ENCODE measurements around the gene LRFN2. TPM values are rescaled to one million over a fixed set of nuclear protein-coding genes. Genes with fewer than 3 reads are reported as not detected.

Gene LRFN2
- total and polyA plus RNA-seq, 2 of the 8 experiments (the other 6 are each of a cell fraction or from before 2014, with no cell fraction given), result 2.3 TPM

GRCh38 chr6:40466986-40467539, 120.1 kb downstream of the LRFN2 start:
- no peak for TF ChIP-seq CREB1 (IDR thresholded peaks at IDR 0.05)
- no peak for TF ChIP-seq KDM5A (IDR thresholded peaks at IDR 0.05; ENCODE audit: low read length)
- TF ChIP-seq TEAD4 (IDR thresholded peaks at IDR 0.05; ENCODE audit: low read depth, low read length), result no peak
- TF ChIP-seq KDM1A (IDR thresholded peaks at IDR 0.05; ENCODE audit: borderline replicate concordance, low read length), result no peak
- TF ChIP-seq YY1 (IDR thresholded peaks at IDR 0.05; ENCODE audit: low read depth, low read length), result no peak
- TF ChIP-seq JUN (IDR thresholded peaks at IDR 0.05; ENCODE audit: low read depth, low read length), result no peak
- no peak for TF ChIP-seq SP2 (IDR thresholded peaks at IDR 0.05; ENCODE audit: low read length)
- TF ChIP-seq EP300 (IDR thresholded peaks at IDR 0.05; ENCODE audit: borderline replicate concordance in 1 of 2, low read depth in 2 of 2, low read length in 2 of 2), result no peak
- TF ChIP-seq HDAC6 (IDR thresholded peaks at IDR 0.05; ENCODE audit: low read depth, low read length), result no peak
- TF ChIP-seq BCL11A (IDR thresholded peaks at IDR 0.05; ENCODE audit: low read depth in 2 of 2, low read length in 2 of 2), result no peak
- no peak for TF ChIP-seq CHD2 (IDR thresholded peaks at IDR 0.05; ENCODE audit: low read length)
- no peaks in the 10 kb centered on the region; a peak in 4 of 7 replicates for H3K27me3 ChIP-seq (replicated peaks in 1 of 4; ENCODE audit: control insufficient read depth in 3 of 4, extremely low read depth in 1 of 4, insufficient read depth in 3 of 4, low read length in 3 of 4)
- no peak overlapping the region for H3K18ac ChIP-seq (ENCODE audit: extremely low read depth, low read length)
- no peak overlapping the region for H2BK20ac ChIP-seq (ENCODE audit: low read length)
- no peak overlapping the region for H3K4me2 ChIP-seq (ENCODE audit: insufficient read depth in 1 of 2, low read depth in 2 of 2, low read length in 2 of 2)
- no peak overlapping the region for H3K9ac ChIP-seq (replicated peaks in 1 of 4; ENCODE audit: extremely low read depth in 1 of 4, low read depth in 3 of 4, low read length in 3 of 4)
- H2BK5ac ChIP-seq (ENCODE audit: low read depth, low read length), result no peak overlapping the region
- ChIA-PET CTCF (ENCODE audit: partially characterized antibody) (interaction anchor here (0.6 kb wide), 1 partner anchor 161 kb away, joined by 4 read pairs; no protein-coding TSS in a partner anchor), POLR2A (ENCODE audit: partially characterized antibody) (no interaction called here)
- H2BK12ac ChIP-seq (ENCODE audit: low read depth, low read length), result no peak overlapping the region
- H3K4me3 ChIP-seq (ENCODE audit: extremely low read depth in 1 of 4, insufficient read depth in 2 of 4, low read depth in 3 of 4, low read length in 4 of 4), result no peak overlapping the region
- no peaks in the 10 kb centered on the region for H4K20me1 ChIP-seq (replicated peaks in 1 of 2; ENCODE audit: control insufficient read depth in 1 of 2, insufficient read depth in 2 of 2, low read length in 2 of 2)
- no peak overlapping the region for H3K23ac ChIP-seq (ENCODE audit: insufficient read length)
- H3K79me1 ChIP-seq (ENCODE audit: low read depth, low read length), result no peaks in the 10 kb centered on the region
- no peak overlapping the region for H2AFZ ChIP-seq (ENCODE audit: low read length)
- no peak overlapping the region for H4K91ac ChIP-seq (replicated peaks; ENCODE audit: insufficient read length, low read length)
- H3K27ac ChIP-seq (ENCODE audit: low read depth, low read length), result no peak overlapping the region
- DNase-seq (ENCODE audit: low read depth in 1 of 2, low spot score in 2 of 2), result no peak
- H3K14ac ChIP-seq (ENCODE audit: insufficient read length), result no peak overlapping the region
- no peak overlapping the region for H3K4ac ChIP-seq (replicated peaks; ENCODE audit: insufficient read length, low read depth, low read length)
- H4K5ac ChIP-seq (ENCODE audit: insufficient read length, low read depth, low read length), result no peak overlapping the region
- no peak overlapping the region for H4K8ac ChIP-seq (ENCODE audit: extremely low read depth, insufficient read depth, low read length)
- no peak overlapping the region for H2BK15ac ChIP-seq (ENCODE audit: low read length)
- H3K23me2 ChIP-seq (ENCODE audit: low read depth, low read length), result no peaks in the 10 kb centered on the region; the same call in 1 of the 2 replicates
- H3K9me3 ChIP-seq (ENCODE audit: insufficient read depth in 2 of 2, low read depth in 1 of 2, low read length in 1 of 2), result no peaks in the 10 kb centered on the region
- 88% methylated on average over 3 of the region's 3 CpGs; no CpG with 5 or more reads in 1 of the 2 experiments for WGBS, 2 experiments (ENCODE audit: extremely low coverage in 1 of 2, insufficient coverage in 1 of 2, insufficient read length in 1 of 2, insufficient replicate concordance in 2 of 2, low coverage in 1 of 2, low lambda C conversion rate in 2 of 2, missing lambda C conversion rate in 1 of 2)
- H3K79me2 ChIP-seq (ENCODE audit: control insufficient read depth in 1 of 2, insufficient read depth in 2 of 2, low read length in 2 of 2), result no peaks in the 10 kb centered on the region
- H3K36me3 ChIP-seq (ENCODE audit: control insufficient read depth in 2 of 4, insufficient read depth in 4 of 4, low read length in 3 of 4), result no peaks in the 10 kb centered on the region
- H3K4me1 ChIP-seq (replicated peaks in 1 of 4; ENCODE audit: control insufficient read depth in 3 of 4, insufficient read depth in 4 of 4, low read length in 3 of 4), result no peaks in the 10 kb centered on the region
- no peak overlapping the region for H3K56ac ChIP-seq (replicated peaks; ENCODE audit: insufficient read length, low read depth, low read length)
- FAIRE-seq, result no peak
- no peak overlapping the region for H2AK5ac ChIP-seq (ENCODE audit: low read depth, low read length)
- H2BK120ac ChIP-seq (replicated peaks; ENCODE audit: low read depth, low read length), result no peak overlapping the region

Measured in H1 (cell line).